OCI-LY7 (cell line): ENCODE results near the gene NCEH1. TPM values are rescaled to one million over a fixed set of nuclear protein-coding genes. Genes with fewer than 3 reads are reported as not detected.

Experiments used
- BruUV-seq: library from RNA; stranded (reverse); fragments of 400-500 nt; replicated peaks from 2 replicates; lab custom pipeline; 2021; lab: Mats Ljungman, UMichigan
- CTCF ChIA-PET: fragments of 300-600 bp; sonication (Branson Sonifier 250); formaldehyde crosslinking; loops from one replicate; lab custom pipeline; 2022; ENCODE audit warnings: antibody characterized with exemption; ENCODE audit not compliant: unreplicated experiment; lab: Charles Lee
- POLR2A ChIA-PET: fragments of 300-600 bp; sonication (Branson Sonifier 250); formaldehyde crosslinking; loops from one replicate; lab custom pipeline; 2022; ENCODE audit warnings: antibody characterized with exemption; lab: Charles Lee
- DNase-seq: peaks from one replicate; pipeline ENCODE4 v3.0.0-alpha.2; 2015; ENCODE audit warnings: low spot score
- H2AFZ ChIP-seq: fragments of 200-600 bp; sonication (generic), shearing (Covaris generic); 2 replicates; pipeline ENCODE4 v1.6.1; 2014; ENCODE audit warnings: mild to moderate bottlenecking, antibody characterized with exemption, low read length, moderate library complexity
- H3K27ac ChIP-seq: fragments of 200-600 bp; sonication (generic); 2 replicates; pipeline ENCODE4 v1.5.1; 2014; ENCODE audit warnings: mixed run types, low read depth, mild to moderate bottlenecking, moderate library complexity, low read length, inconsistent platforms; ENCODE audit not compliant: poor library complexity, severe bottlenecking
- H3K36me3 ChIP-seq: fragments of 200-600 bp; sonication (generic); 2 replicates; pipeline ENCODE4 v1.6.1; 2014; ENCODE audit warnings: mild to moderate bottlenecking, antibody characterized with exemption, low read length, moderate library complexity, mixed read lengths; ENCODE audit not compliant: insufficient read depth
- H3K4me1 ChIP-seq: fragments of 200-600 bp; sonication (generic); 2 replicates; pipeline ENCODE4 v1.5.1; 2014; ENCODE audit warnings: mild to moderate bottlenecking, low read length; ENCODE audit not compliant: insufficient read depth, poor library complexity, severe bottlenecking
- H3K4me2 ChIP-seq: fragments of 200-600 bp; sonication (generic); 2 replicates; pipeline ENCODE4 v1.6.1; 2014; ENCODE audit warnings: mild to moderate bottlenecking, low read length
- H3K4me3 ChIP-seq: fragments of 200-600 bp; sonication (generic); 2 replicates; pipeline ENCODE4 v1.5.1; 2014; ENCODE audit warnings: mild to moderate bottlenecking, low read depth, low read length; ENCODE audit not compliant: poor library complexity, severe bottlenecking
- H3K79me2 ChIP-seq: fragments of 200-600 bp; sonication (generic); 2 replicates; pipeline ENCODE4 v1.6.1; 2016; ENCODE audit warnings: low read depth, mild to moderate bottlenecking, low read length, moderate library complexity, mixed read lengths; ENCODE audit not compliant: insufficient read depth
- H3K9me2 ChIP-seq: fragments of 200-600 bp; sonication (generic); 2 replicates; pipeline ENCODE4 v1.6.1; 2016; ENCODE audit warnings: mild to moderate bottlenecking, low read length, mixed read lengths; ENCODE audit not compliant: insufficient read depth
- H3K9me3 ChIP-seq: fragments of 200-600 bp; sonication (generic); 2 replicates; pipeline ENCODE4 v1.6.1; 2014; ENCODE audit warnings: mild to moderate bottlenecking, mixed run types, low read length, mixed read lengths
- H4K20me1 ChIP-seq: fragments of 200-600 bp; sonication (generic); 2 replicates; pipeline ENCODE4 v1.6.1; 2014; ENCODE audit warnings: mild to moderate bottlenecking, antibody characterized with exemption, low read length, moderate library complexity, mixed read lengths; ENCODE audit not compliant: insufficient read depth
- EZH2phosphoT487 ChIP-seq: fragments of 200-600 bp; sonication (generic); IDR thresholded peaks from 2 replicates; pipeline ENCODE4 v1.6.1; 2018; ENCODE audit warnings: low read depth, borderline replicate concordance, mild to moderate bottlenecking, mixed run types, antibody characterized with exemption, low read length, moderate library complexity, mixed read lengths
- intact Hi-C: fragments of 100-400 bp; cut with micrococcal nuclease; formaldehyde crosslinking; loops from one replicate; pipeline ENCODE4 v1.10.0; 2022; ENCODE audit not compliant: unreplicated experiment
- total RNA-seq, 2 experiments: library from RNA; depleted of rRNA in 1 of 2; stranded (reverse); fragments of >200 nt in 1 of 2; shearing (Covaris generic) in 1 of 2; gene quantifications; 2 replicates each; pipeline ENCODE4 v1.2.3, GENCODE V29; 2014 to 2022
- TF ChIP-seq, protein P1 (sequence below): fragments of 200-600 bp; sonication (generic); conservative IDR thresholded peaks from 2 replicates; pipeline ENCODE4 v1.5.1; 2014; ENCODE audit warnings: mild to moderate bottlenecking, antibody characterized with exemption, low read length, moderate library complexity, mixed read lengths

Gene NCEH1
- total RNA-seq, 2 experiments from 2014 or later, result 2.7 to 8.2 TPM

DNA sequence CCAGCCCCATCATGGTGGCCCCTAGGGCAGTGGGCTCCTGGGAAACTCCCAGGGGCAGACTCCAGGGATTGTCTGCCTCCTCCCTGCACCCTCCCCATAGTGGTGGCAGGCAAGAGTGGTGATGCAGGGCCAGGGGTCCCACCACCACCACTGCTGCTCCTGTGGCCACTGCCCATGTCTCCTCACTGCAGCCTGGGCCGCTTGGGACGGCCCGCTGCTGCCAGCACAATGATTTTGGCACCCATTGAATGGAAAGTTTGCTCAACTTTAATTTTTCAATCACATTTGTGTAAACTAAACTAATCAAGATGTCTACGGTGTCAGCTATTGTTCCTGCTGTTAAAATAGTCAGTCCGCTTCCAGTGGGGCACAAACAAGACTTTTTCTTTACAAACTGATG, 95.6 kb downstream of the NCEH1 start:
- POLR2A ChIA-PET, result no interaction called here
- Histone ChIP-seq H3K79me2 (no peaks in the 10 kb centered on the region), H4K20me1 (no peaks in the 10 kb centered on the region), H3K4me1 (no peaks in the 10 kb centered on the region), H3K27ac (no peak overlapping the region), H3K4me3 (no peak overlapping the region), H3K9me2 (no peaks in the 10 kb centered on the region), H3K36me3 (no peaks in the 10 kb centered on the region), H2AFZ (no peak overlapping the region), H3K9me3 (no peaks in the 10 kb centered on the region), H3K4me2 (no peak overlapping the region)
- intact Hi-C loops, result no loop called here
- CTCF ChIA-PET, result no interaction called here
- no TSS peak for BruUV-seq
- no peak for TF ChIP-seq EZH2phosphoT487
- TF ChIP-seq, protein P1, sequence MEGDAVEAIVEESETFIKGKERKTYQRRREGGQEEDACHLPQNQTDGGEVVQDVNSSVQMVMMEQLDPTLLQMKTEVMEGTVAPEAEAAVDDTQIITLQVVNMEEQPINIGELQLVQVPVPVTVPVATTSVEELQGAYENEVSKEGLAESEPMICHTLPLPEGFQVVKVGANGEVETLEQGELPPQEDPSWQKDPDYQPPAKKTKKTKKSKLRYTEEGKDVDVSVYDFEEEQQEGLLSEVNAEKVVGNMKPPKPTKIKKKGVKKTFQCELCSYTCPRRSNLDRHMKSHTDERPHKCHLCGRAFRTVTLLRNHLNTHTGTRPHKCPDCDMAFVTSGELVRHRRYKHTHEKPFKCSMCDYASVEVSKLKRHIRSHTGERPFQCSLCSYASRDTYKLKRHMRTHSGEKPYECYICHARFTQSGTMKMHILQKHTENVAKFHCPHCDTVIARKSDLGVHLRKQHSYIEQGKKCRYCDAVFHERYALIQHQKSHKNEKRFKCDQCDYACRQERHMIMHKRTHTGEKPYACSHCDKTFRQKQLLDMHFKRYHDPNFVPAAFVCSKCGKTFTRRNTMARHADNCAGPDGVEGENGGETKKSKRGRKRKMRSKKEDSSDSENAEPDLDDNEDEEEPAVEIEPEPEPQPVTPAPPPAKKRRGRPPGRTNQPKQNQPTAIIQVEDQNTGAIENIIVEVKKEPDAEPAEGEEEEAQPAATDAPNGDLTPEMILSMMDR, result no peak
- DNase-seq, result no peak

DNA sequence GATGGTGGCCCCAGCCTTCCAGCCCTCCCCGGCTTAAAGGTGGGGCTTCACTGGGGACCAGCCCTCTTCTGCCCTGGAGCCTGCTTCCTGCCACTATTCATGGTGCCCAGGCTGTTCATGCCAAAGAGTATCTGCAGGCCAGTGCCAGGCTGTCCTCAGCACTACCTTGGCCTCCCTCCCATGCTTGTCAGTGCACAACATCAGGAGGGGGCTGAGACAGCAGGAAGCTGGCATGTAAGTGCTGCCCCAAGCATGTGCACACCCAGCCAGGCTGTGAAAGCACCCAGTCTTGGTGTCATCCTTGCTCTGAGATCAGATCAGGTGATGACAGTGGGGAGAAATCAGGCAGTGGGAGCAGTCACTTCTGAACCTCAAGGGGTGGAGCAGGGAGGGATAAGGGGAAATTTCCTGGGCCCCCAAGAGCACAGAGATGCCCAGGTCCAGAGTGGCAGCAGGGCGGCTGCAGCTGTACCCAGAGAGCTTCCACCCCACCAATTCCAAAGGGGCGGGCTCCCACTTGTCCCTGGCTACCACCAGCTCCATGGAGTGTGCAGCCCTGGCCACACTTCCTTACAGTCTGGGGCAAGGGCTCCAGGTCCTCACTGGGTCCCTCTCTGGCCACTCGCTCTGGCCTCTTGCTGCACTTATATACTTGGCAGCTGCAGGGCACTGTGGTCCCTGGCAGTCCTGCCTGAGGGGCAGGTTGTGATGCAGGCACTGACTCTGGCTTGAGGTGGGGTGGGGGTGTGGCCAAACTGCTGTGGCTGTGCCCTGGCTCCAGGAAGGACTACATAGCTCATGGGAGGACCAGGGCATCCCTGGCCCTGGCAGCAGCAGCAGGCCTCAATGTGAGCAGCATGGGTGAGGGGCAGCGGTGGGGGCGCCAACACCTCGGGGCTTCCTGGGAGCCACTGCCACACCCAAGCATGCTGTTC, 96.3 kb downstream of the NCEH1 start:
- no TSS peak for BruUV-seq
- Histone ChIP-seq H3K79me2 (no peaks in the 10 kb centered on the region), H3K9me3 (no peaks in the 10 kb centered on the region), H3K27ac (no peak overlapping the region), H2AFZ (no peak overlapping the region), H3K9me2 (no peaks in the 10 kb centered on the region), H4K20me1 (no peaks in the 10 kb centered on the region), H3K36me3 (no peaks in the 10 kb centered on the region), H3K4me2 (no peak overlapping the region), H3K4me3 (no peak overlapping the region), H3K4me1 (no peaks in the 10 kb centered on the region)
- ChIA-PET POLR2A (interaction anchor here (1.5 kb wide), 1 partner anchor 55 kb away, joined by 3 read pairs; no protein-coding TSS in a partner anchor), CTCF (interaction anchor here (0.6 kb wide), 1 partner anchor 1142 kb away, joined by 3 read pairs; no protein-coding TSS in a partner anchor)
- DNase-seq, result no peak
- TF ChIP-seq, protein P1, result no peak
- no peak for TF ChIP-seq EZH2phosphoT487
- intact Hi-C loops, result no loop called here

DNA sequence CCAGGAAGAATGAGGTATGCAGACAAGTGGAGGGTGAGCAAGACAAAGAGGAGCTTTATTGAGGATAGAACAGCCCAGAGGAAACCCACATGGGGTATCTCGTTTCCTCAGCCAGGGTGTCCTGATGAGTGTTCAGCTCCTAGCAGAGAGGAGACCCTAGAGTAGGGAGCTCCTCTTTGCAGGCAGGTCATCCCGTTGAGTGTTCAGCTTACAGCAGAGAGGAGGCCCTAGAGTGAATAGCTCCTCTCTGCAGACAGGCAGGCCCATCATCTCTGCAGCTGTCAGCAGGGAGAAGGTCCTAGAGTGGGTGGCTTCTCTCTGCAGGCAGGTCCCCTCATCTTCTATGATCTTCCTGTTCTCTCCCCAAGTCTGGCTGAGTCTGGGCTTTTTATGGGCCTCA, 97.0 kb downstream of the NCEH1 start:
- no peak overlapping the region for H3K4me3 ChIP-seq
- no peaks in the 10 kb centered on the region for H3K4me1 ChIP-seq
- H3K4me2 ChIP-seq, result no peak overlapping the region
- TF ChIP-seq EZH2phosphoT487, result no peak
- TF ChIP-seq, protein P1, result no peak
- intact Hi-C loops, result no loop called here
- no peaks in the 10 kb centered on the region for H3K9me2 ChIP-seq
- no peak overlapping the region for H3K27ac ChIP-seq
- BruUV-seq, result no TSS peak
- no peaks in the 10 kb centered on the region for H4K20me1 ChIP-seq
- no peaks in the 10 kb centered on the region for H3K9me3 ChIP-seq
- ChIA-PET POLR2A (interaction anchor here (1.5 kb wide), 1 partner anchor 55 kb away, joined by 3 read pairs; no protein-coding TSS in a partner anchor), CTCF (no interaction called here)
- no peaks in the 10 kb centered on the region for H3K36me3 ChIP-seq
- H3K79me2 ChIP-seq, result no peaks in the 10 kb centered on the region
- DNase-seq, result no peak
- no peak overlapping the region for H2AFZ ChIP-seq
